ENCODE measurements around the gene OTUB1. TPM values are rescaled to one million over a fixed set of nuclear protein-coding genes. Genes with fewer than 3 reads are reported as not detected.
"Not testable (repeated sequence)": the region's sequence is repeated elsewhere in the genome, so short reads cannot be mapped to it uniquely, and the experiment has no call there.

Gene OTUB1
- 87.8 TPM for polyA plus RNA-seq (2013, experiment 1 of 2; ENCODE audit: insufficient read length)
- 81.2 TPM for polyA plus RNA-seq (2013, experiment 2 of 2; ENCODE audit: insufficient read length)

- peak; percentile 88 for DNase-seq
Observed at GRCh38 chr11:63986156-63986931, at the start of gene OTUB1. Gene OTUB1, plus strand, starts transcription at chr11:63986438. Its CDS starts 19 bp downstream, at chr11:63986457.

GRCh38 chr11:63937713-63938478, 48.3 kb upstream of the OTUB1 start:
- no peak for DNase-seq

GRCh38 chr11:63938479-63939396, 47.5 kb upstream of the OTUB1 start, which contains the start of gene NAA40:
Gene NAA40, plus strand, starts transcription at chr11:63939002. Its CDS starts 95 bp downstream, at chr11:63939097.
- peak; percentile 95 for DNase-seq

- DNase-seq = no peak
Observed at GRCh38 chr11:63939397-63939891, 46.8 kb upstream of the OTUB1 start.

GRCh38 chr11:63940786-63941185, 45.5 kb upstream of the OTUB1 start:
- no peak for DNase-seq

GRCh38 chr11:63941901-63942300, 44.3 kb upstream of the OTUB1 start:
- DNase-seq = no peak

GRCh38 chr11:63942803-63943202, 43.4 kb upstream of the OTUB1 start:
- DNase-seq = no peak

- peak; percentile 12 for DNase-seq
Observed at GRCh38 chr11:63944987-63945386, 41.3 kb upstream of the OTUB1 start.

GRCh38 chr11:63945477-63946163, 40.6 kb upstream of the OTUB1 start:
- DNase-seq = peak; percentile 79

- DNase-seq = no peak
Observed at GRCh38 chr11:63951779-63952536, 34.3 kb upstream of the OTUB1 start.

GRCh38 chr11:63952570-63952969, 33.7 kb upstream of the OTUB1 start:
- DNase-seq = no peak

- no peak for DNase-seq
Observed at GRCh38 chr11:63958008-63958407, 28.2 kb upstream of the OTUB1 start.

- peak; percentile 51 for DNase-seq
Observed at GRCh38 chr11:63961608-63962412, 24.4 kb upstream of the OTUB1 start.

GRCh38 chr11:63963895-63964294, 22.3 kb upstream of the OTUB1 start:
- DNase-seq = not testable (repeated sequence)

- no peak for DNase-seq
Observed at GRCh38 chr11:63966444-63966843, 19.8 kb upstream of the OTUB1 start.

- DNase-seq = no peak
Observed at GRCh38 chr11:63969461-63969860, 16.8 kb upstream of the OTUB1 start.

GRCh38 chr11:63970902-63971301, 15.3 kb upstream of the OTUB1 start:
- DNase-seq = no peak

GRCh38 chr11:63973912-63974258, 12.4 kb upstream of the OTUB1 start:
- DNase-seq = not testable (repeated sequence)

GRCh38 chr11:63974259-63975143, 11.7 kb upstream of the OTUB1 start, which contains the start of gene COX8A:
Gene COX8A, plus strand, starts transcription at chr11:63974620. Its CDS starts 61 bp downstream, at chr11:63974681.
- peak; percentile 100 for DNase-seq

All from fibroblast of skin of scalp (primary cell).